Fibroblast of skin of scalp (primary cell): ENCODE data around the gene CAMTA2. TPM values are rescaled to one million over a fixed set of nuclear protein-coding genes. Genes with fewer than 3 reads are reported as not detected.
"Not testable (repeated sequence)": the region's sequence is repeated elsewhere in the genome, so short reads cannot be mapped to it uniquely, and the experiment has no call there.

Source experiments
- DNase-seq: peaks from one replicate; pipeline ENCODE4 v3.0.0-alpha.2; 2013
- polyA plus RNA-seq, 2 experiments: library from polyadenylated mRNA; unstranded; fragments of 120-200 nt; gene quantifications; one replicate each; pipeline ENCODE4 v1.2.1, GENCODE V29; 2013; ENCODE audit not compliant: insufficient read length in 2 of 2

The CAMTA2 gene, protein sequence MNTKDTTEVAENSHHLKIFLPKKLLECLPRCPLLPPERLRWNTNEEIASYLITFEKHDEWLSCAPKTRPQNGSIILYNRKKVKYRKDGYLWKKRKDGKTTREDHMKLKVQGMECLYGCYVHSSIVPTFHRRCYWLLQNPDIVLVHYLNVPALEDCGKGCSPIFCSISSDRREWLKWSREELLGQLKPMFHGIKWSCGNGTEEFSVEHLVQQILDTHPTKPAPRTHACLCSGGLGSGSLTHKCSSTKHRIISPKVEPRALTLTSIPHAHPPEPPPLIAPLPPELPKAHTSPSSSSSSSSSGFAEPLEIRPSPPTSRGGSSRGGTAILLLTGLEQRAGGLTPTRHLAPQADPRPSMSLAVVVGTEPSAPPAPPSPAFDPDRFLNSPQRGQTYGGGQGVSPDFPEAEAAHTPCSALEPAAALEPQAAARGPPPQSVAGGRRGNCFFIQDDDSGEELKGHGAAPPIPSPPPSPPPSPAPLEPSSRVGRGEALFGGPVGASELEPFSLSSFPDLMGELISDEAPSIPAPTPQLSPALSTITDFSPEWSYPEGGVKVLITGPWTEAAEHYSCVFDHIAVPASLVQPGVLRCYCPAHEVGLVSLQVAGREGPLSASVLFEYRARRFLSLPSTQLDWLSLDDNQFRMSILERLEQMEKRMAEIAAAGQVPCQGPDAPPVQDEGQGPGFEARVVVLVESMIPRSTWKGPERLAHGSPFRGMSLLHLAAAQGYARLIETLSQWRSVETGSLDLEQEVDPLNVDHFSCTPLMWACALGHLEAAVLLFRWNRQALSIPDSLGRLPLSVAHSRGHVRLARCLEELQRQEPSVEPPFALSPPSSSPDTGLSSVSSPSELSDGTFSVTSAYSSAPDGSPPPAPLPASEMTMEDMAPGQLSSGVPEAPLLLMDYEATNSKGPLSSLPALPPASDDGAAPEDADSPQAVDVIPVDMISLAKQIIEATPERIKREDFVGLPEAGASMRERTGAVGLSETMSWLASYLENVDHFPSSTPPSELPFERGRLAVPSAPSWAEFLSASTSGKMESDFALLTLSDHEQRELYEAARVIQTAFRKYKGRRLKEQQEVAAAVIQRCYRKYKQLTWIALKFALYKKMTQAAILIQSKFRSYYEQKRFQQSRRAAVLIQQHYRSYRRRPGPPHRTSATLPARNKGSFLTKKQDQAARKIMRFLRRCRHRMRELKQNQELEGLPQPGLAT
- polyA plus RNA-seq (2013, experiment 1 of 2; ENCODE audit: insufficient read length), result 78.0 TPM
- 73.2 TPM for polyA plus RNA-seq (2013, experiment 2 of 2; ENCODE audit: insufficient read length)

DNA sequence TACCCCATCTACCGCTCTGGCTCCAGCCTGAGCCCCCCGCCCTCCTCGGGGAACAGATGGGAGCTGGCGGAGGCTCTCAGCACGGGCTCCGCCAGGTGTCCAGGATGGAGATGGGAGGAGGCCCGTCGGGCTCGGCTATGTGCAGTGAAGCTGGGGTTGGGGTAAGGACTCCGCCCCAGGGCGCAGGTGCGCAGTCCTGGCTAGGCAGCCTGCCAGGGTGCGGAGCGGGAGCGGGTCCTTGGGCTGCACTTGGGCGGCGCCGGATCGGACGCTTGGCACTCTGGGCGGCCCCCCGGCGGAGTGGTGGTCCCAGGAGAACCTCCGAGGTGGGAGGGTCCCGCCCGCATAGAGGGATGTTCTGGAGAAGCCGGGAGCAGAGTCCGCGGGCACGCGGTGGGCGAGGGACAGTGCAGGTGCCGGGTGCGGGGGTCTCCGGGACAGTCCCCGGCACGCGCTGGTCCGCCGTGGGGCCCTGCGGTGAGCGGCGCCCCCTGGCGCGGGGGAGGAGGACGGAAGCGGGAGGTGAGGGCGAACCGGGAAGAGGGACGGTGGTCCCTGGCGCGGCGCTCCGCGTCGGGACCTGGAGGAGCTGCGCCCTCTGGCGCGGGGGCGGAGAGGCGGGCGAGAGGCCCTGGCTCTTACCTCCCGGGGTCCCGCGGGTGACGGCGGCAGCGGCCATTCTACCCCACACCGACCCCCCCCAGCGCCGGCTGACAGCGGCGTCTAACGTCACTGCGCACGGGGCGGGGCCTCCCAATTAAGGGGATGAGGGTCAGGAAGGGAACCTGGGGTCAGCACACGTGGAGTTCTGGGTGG is at the start of gene CAMTA2:
CAMTA2 (minus strand) TSS at position 725 of the 816 bp plus-strand sequence. CDS start 1,453 bp downstream, outside the sequence.
- peak; percentile 85 for DNase-seq

DNA sequence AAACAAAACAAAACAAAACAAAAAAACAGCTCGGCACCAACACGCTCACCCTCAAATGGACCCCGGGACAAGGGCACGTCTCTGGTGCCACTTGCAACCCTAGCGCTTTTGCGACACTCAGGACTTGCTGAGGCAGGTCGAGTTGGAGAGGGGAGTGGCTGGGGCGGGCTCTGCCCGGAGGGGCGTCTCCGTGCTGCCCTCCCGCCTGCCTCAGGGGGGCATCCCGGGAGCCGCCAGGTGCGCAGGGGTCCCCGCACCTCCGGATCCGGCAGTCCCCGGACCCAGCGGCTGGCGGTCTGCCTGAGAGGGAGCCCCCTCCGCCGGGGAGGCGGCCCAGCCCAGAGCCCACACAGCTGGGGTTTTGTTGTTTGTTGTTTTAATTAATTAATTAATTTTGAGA is 47.8 kb upstream of the CAMTA2 start, which contains the start of gene SLC52A1:
SLC52A1 (minus strand) TSS at position 112 of the 400 bp plus-strand sequence. CDS start 820 bp downstream, outside the sequence.
- DNase-seq, result no peak

DNA sequence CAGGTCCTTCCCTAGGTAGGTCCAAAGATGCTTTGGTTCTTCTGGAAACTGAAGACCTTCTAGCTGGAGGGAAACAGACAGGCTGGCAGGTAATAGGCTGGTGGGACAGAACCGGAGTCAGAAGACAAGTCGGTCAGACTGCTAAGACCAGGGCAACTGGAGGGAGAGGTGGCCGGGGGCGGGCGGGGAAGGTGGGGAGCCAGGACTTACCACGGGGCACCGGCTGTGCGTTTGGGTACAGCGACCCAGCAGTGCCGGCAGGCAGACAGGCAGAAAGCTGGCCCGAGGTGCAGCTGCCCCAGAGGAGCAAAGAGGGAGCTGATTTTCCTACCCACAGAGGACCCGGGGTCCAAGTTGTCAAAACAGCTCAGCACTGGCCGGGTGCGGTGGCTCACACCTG is 47.2 kb upstream of the CAMTA2 start:
- DNase-seq, result no peak

DNA sequence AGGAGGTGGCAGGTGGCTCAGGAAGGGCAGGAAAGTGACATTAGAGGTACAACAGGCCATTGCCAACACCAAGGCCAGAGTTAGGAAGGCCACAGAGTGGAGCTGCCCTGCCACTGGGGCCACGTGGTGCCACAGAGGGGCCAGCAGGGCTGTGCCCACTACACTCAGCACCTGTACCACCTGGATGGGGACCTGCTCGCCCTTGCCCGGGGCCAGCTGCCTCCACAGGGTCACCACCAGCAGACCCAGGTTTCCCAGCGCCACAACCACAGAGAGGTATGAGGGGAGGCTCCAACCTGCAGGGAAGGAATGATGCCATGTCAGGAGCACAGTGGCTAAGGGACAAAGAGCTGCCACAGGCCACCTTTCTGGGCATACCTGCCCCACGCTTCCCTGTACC is 46.6 kb upstream of the CAMTA2 start:
- no peak for DNase-seq

DNA sequence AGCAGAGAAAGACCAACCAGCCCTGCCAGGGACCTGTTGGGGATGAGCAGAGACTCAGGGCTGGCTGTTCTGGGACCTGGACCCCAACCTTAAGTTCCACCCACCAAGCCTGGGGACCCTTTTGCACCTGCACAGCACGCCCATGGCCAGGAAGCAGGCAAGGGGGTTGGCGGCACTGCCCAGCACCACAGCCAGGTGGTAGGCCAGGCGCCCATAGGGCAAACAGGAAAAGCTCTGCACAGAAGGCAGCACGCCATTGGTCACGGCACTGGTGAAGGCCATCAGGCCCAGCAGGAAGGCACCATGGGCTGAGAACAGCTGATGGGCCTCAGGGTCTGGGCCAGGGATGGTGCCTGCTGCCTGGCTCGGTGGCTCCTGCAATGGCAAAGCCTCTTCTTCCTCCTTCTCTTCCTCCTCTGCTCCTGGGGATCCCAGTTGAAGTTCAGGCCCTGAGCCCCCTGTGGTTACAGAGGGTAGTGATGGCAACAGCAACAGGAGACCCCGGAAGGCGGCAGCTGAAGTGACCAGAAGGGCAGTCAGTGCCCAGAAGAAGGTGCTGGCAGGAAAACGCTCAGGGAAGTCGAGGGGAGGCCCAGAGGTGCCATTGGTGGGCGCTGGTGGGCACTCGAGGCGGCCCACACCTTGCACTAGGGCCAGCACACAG is 46.0 kb upstream of the CAMTA2 start:
- no peak for DNase-seq

DNA sequence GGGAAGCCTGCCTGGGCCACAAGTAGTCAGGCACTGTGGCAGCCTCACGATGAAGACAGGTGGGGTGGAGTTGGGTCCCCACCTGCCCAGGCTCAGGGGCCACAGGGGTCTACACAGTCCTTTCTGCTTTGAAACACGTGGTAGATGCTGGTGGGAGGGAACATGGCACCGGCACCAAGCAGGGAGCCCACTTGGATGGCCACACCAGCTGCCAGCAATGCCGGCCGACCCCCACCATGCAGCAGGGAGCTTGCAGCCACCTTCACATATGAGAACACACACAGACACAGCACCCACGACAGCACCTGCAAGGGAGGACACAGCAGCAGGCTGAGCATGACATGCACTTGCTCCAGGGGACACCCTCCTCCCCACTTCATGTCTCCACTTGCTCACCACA is 45.4 kb upstream of the CAMTA2 start:
- no peak for DNase-seq

DNA sequence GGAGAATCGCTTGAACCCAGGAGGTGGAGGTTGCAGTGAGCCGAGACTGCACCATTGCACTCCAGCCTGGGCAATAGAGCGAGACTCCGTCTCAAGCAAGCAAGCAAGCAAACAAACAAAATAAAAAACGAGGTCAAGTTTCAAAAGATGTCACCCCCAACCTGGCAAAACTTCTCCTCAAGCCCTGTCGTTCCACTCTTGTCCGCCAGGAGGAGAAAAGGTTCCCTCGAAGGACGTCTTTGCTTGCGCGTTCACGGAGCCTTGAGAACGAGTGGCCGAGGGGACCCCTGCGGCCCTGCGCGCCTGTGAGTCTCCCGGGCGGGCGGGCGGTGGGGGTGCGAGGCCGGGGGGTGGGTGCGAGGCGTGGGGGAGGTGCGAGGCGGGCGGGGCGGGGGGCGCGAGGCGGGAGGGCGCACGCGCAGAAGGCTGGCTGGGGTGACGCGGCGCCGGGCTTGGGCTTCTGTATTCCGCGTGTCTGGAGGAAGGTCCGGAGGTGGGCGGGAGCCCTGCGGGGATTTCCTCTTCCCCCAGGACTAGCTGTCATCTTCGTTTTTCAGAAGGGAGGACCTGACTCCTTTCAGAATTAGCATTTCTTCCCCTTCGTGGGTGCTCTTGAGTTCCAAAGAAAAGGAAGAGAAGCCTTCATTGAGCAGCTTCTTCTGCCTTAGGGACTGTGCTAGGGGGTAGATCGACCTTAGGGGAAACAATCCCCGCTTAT is 44.0 kb upstream of the CAMTA2 start:
- DNase-seq, result peak; percentile 86

DNA sequence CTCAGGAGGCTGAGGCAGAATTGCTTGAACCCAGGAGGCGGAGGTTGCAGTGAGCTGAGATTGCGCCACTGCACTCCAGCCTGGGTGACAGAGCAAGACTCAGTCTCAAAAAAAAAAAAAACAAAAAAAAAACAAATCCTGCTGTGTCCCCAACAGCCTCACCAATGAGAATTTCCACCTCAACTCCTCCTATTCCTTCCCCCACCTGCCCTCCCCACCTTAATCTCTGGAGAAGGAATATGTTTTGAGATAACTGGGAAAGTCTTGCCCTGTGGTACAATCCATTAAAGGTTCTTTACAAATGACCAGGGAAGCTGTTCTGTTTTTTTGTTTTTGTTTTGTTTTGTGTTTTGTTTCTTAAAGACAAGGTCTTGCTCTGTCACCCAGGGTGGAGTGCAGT is 42.7 kb upstream of the CAMTA2 start:
- DNase-seq, result not testable (repeated sequence)

DNA sequence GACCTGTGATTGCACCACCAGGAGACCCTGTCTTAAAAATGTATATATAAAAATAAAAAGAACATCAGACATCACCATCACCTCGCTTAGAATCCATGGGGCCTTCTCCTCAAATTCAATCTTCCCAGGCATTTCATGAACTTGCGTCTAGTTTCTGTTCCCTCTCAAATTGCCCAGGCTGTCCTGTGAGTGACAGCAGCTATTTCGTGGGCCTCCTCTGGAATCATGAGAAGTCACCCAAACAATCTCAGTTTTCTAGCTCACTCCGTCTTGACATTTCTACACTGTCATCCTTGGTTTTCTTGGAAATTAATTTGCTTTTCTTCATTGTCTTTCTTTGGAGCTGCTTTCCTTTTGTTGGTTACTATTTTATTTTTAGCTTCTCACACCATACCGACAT is 40.4 kb upstream of the CAMTA2 start:
- no peak for DNase-seq

DNA sequence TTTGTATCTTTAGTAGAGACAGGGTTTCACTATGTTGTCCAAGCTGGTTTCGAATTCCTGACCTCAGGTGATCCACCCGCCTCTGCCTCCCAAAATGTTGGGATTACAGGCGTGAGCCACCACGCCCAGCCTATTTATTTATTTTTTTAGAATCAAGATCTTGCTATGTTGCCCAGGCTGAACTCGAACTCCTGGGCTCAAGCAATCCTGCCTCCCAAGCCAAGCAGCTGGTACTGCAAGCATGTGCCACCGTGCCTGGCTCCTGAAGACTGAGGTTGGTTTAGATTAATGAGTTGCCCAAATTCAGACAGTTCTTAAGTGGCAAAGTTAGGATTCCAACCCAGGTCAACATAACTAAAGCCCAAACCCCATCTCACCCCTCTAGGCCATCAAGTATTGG is 39.8 kb upstream of the CAMTA2 start:
- no peak for DNase-seq

DNA sequence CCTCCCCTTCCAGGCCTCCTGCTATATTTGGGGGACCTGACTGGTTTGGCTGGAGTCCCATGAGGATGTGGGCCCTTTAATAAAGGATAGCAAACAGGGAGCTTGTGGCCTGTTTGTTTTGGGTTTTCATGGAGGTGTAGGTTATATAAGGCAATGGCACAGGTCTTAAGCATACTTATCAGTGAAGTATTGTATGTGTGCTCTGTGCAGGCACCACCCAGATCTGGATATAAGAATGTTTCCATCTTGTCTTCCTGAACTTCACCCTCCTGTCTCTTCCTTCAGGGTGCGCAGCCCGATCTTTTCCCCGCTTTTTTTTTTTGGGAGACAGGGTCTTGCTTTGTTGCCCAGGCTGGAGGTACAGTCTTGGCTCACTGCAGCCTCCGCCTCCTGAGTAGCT is 37.1 kb upstream of the CAMTA2 start:
- DNase-seq, result no peak

DNA sequence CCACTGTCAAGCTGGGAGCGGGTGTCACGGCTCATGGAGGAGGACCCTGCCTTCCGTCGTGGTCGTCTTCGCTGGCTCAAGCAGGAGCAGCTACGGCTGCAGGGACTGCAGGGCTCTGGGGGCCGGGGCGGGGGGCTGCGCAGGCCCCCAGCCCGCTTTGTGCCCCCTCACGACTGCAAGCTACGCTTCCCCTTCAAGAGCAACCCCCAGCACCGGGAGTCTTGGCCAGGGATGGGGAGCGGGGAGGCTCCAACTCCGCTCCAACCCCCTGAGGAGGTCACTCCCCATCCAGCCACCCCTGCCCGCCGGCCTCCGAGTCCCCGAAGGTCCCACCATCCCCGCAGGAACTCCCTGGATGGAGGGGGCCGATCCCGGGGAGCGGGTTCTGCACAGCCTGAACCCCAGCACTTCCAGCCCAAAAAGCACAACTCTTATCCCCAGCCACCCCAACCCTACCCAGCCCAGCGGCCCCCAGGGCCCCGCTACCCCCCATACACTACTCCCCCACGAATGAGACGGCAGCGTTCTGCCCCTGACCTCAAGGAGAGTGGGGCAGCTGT is 36.2 kb upstream of the CAMTA2 start:
- no peak for DNase-seq

DNA sequence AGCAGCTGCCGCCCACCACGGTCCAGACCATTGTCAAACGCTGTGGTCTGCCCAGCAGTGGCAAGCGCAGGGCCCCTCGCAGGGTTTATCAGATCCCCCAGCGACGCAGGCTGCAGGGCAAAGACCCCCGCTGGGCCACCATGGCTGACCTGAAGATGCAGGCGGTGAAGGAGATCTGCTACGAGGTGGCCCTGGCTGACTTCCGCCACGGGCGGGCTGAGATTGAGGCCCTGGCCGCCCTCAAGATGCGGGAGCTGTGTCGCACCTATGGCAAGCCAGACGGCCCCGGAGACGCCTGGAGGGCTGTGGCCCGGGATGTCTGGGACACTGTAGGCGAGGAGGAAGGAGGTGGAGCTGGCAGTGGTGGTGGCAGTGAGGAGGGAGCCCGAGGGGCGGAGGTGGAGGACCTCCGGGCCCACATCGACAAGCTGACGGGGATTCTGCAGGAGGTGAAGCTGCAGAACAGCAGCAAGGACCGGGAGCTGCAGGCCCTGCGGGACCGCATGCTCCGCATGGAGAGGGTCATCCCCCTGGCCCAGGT is 34.8 kb upstream of the CAMTA2 start:
- no peak for DNase-seq

DNA sequence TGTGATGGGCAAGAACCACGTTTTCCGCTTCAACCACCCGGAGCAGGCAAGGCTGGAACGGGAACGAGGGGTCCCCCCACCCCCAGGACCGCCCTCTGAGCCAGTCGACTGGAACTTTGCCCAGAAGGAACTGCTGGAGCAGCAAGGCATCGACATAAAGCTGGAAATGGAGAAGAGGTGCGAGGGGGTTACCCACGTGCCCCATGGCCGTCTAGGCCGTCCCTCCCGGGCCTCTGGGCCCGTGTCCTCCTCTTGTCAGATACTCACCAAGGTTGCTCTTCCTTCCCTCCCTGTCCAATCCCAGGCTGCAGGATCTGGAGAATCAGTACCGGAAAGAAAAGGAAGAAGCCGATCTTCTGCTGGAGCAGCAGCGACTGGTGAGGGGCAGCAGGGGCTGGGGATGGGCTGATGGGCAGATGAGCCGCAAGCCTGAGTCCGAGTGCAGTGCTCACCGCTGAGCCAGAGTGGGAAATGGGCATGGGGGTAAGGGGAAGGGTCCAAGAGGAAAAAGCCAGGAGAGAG is 33.1 kb upstream of the CAMTA2 start:
- no peak for DNase-seq

DNA sequence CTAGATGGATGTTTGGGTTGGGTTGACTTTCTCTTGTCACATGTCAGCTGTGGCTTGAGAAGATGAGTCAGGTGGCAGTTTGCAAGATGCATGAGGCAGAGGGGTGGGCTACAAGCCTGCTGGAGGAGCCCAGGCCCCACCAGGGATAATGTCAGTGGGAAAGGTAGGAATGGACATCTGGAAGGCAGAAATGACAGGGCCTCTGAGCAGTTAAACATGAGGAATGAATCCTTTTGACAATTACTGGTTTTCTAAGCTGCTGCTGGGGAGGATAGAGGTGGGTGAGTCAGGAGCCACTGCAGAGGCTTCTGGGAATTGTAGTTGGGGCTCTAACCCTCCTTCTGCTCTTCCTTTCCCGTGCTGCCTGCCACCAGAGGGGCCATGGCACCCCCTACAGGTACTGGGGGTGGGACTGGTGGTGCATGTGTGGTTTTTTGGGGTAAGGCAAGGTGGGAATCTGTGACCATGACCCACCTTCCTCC is 32.0 kb upstream of the CAMTA2 start:
- peak; percentile 20 for DNase-seq

DNA sequence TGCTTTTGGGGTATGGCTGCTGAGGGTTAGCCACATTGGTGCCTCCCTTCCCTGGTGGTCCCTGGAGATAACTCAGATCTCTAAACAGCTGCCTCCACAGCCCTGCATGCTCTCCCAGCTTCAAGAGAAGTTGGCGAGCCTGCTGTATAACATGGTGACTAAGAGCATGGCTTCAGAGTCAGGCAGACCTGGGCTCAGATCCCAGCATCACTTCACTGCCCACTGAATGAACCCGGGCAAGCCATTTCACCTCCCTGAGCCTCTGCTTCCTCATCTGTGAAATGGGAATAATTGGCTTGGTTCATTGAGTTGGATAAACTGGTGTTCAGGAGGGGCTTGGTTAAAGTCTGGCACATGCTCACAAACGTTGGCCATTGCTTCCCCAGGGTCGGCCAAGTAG is 26.9 kb upstream of the CAMTA2 start:
- no peak for DNase-seq

DNA sequence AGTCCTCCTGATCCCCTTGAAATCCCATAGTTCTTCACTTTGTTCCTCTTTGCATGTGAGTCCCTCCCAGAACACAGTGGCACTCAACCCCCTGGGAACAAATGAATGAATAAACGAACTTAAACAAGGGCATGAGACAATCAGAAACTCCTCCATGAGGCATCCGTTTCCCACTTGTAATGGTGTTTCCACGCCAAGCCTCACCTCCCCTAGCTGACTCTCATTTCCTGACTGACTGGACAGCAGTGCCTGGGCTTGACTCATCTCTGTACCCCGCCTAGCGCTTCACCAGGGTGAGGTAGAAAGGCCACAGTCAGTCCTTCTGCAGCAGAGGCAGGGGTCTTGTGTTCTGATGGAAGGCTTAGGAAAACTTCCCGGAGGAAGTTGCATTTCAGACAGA is 24.5 kb upstream of the CAMTA2 start:
- DNase-seq, result no peak

DNA sequence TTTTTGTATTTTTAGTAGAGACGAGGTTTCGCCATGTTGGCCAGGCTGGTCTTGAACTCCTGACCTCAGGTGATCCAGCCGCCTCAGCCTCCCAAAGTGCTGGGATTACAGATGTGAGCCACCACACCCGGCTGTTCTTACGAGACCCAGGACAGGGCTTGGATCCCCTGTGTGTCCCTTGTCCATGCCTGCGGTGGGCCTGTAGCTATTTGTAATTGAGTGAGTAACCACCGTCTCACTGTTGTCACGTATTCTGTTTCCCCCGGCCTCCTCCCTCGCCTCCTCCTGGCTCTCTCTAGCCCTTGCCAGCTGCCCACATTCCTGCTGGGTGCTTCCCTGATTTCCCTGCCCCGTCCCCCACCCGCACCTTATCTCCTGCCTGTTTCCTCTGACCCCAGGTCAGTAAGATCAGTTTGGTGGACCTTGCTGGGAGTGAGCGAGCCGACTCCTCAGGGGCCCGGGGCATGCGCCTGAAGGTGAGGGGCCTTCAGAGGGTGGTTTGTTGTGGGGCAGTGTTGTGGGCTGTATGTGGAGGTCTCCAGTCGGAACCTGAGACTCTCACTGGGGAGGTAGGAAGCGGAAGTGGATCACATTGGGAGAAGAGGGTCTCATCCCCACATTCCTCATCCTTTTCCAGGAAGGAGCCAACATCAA is 15.9 kb upstream of the CAMTA2 start:
- no peak for DNase-seq
